Parathyroid adenoma (tissue), 2 donors: Measurements from ENCODE around the gene DDB1.

Experiments
- H2AFZ ChIP-seq: fragments of 300-600 bp; sonication (generic); one replicate; pipeline ENCODE4 v1.7.0; 2017; ENCODE audit warnings: antibody characterized with exemption, mild to moderate bottlenecking
- H3K27ac ChIP-seq: fragments of 300-600 bp; sonication (generic); one replicate; pipeline ENCODE4 v1.7.0; 2017
- H3K27me3 ChIP-seq: fragments of 300-600 bp; sonication (generic); one replicate; pipeline ENCODE4 v1.7.0; 2017; ENCODE audit warnings: low read length; ENCODE audit not compliant: control insufficient read depth, insufficient read depth
- H3K36me3 ChIP-seq: fragments of 300-600 bp; sonication (generic); one replicate; pipeline ENCODE4 v1.7.0; 2017; ENCODE audit warnings: low read length; ENCODE audit not compliant: control insufficient read depth, insufficient read depth
- H3K4me1 ChIP-seq: fragments of 300-600 bp; sonication (generic); one replicate; pipeline ENCODE4 v1.7.0; 2017; ENCODE audit warnings: control low read depth
- H3K4me2 ChIP-seq: fragments of 300-600 bp; sonication (generic); one replicate; pipeline ENCODE4 v1.7.0; 2017; ENCODE audit warnings: low read length
- H3K4me3 ChIP-seq: fragments of 300-600 bp; sonication (generic); one replicate; pipeline ENCODE4 v1.7.0; 2017; ENCODE audit warnings: low read depth, low read length
- H3K79me2 ChIP-seq: fragments of 300-600 bp; sonication (generic); one replicate; pipeline ENCODE4 v1.7.0; 2017; ENCODE audit warnings: control low read depth
- H3K9ac ChIP-seq: fragments of 300-600 bp; sonication (generic); one replicate; pipeline ENCODE4 v1.7.0; 2017; ENCODE audit warnings: mild to moderate bottlenecking
- H3K9me3 ChIP-seq: fragments of 300-600 bp; sonication (generic); one replicate; pipeline ENCODE4 v1.7.0; 2017; ENCODE audit warnings: low read length; ENCODE audit not compliant: control insufficient read depth
- TF ChIP-seq, protein P1 (sequence below): fragments of 300-600 bp; sonication (generic); IDR thresholded peaks from one replicate; pipeline ENCODE4 v1.7.0; 2017; ENCODE audit warnings: antibody characterized with exemption, mild to moderate bottlenecking
- donor health status: primary hyperparathyroidism.

DDB1 gene

DNA sequence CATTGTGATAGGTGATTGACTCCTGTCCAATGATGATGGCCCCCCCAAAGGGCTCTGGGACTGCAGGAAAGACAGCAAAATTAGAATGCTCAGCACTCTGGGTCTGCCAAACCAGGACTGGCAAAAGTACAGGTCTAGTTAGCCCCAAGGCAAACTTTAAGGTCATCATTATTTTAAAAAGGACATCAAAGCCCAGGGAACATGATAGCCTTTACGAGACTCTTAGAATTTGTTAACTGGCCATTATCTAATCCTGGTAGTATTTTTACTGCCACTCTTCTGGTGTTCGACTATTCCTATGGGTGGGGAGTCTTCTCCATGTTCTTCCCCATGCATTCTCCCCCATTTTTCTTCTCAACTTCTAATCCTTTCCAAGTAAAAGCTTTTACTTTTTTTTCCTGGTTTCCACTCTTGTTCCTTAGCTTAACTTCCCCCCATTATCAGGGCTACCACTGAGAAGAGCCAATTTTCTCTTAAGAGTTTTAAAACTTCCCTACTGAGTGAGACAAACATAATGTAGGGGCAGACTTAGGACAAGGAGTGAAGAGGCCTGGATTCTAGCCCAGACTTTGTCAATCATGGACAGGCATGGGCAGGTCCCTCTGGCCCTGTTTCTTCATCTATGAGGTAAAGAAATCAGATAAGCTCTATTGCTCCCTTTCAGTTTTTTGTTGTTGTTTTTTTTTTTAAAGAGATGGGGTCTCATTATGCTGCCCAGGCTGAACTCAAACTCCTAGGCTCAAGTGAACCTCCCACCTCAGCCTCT is 7.1 kb downstream of the DDB1 start:
- peaks cover 6% of the 10 kb centered on the region for H3K4me1 ChIP-seq
- no peak overlapping the region for H3K27ac ChIP-seq
- no peak overlapping the region for H2AFZ ChIP-seq
- H3K4me2 ChIP-seq, result no peak overlapping the region
- no peak overlapping the region for H3K4me3 ChIP-seq
- no peaks in the 10 kb centered on the region for H3K9me3 ChIP-seq
- H3K9ac ChIP-seq, result no peak overlapping the region
- no peaks in the 10 kb centered on the region for H3K36me3 ChIP-seq
- peaks cover 38% of the 10 kb centered on the region for H3K79me2 ChIP-seq
- TF ChIP-seq, protein P1, sequence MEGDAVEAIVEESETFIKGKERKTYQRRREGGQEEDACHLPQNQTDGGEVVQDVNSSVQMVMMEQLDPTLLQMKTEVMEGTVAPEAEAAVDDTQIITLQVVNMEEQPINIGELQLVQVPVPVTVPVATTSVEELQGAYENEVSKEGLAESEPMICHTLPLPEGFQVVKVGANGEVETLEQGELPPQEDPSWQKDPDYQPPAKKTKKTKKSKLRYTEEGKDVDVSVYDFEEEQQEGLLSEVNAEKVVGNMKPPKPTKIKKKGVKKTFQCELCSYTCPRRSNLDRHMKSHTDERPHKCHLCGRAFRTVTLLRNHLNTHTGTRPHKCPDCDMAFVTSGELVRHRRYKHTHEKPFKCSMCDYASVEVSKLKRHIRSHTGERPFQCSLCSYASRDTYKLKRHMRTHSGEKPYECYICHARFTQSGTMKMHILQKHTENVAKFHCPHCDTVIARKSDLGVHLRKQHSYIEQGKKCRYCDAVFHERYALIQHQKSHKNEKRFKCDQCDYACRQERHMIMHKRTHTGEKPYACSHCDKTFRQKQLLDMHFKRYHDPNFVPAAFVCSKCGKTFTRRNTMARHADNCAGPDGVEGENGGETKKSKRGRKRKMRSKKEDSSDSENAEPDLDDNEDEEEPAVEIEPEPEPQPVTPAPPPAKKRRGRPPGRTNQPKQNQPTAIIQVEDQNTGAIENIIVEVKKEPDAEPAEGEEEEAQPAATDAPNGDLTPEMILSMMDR, result no peak
- H3K27me3 ChIP-seq, result no peaks in the 10 kb centered on the region

DNA sequence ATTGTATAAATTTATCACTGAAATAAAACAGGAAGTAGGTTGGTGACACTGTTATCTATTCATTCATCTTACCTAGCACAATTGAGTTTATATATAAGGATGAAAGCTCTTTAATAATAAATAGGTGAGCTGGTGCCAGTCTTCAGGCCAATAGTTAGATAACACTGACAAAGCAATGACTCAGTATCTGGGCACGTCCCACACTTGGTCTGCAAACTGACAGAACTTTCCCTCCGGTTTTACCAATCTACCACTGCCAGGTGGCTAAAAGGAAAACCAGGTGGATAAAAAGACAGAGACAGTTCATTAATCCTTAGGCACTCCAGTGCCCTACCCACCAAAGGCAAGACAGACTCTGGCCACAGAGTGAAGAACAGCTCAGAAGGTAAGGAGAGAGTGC is 17.6 kb downstream of the DDB1 start:
- Histone ChIP-seq H3K9me3 (no peaks in the 10 kb centered on the region), H2AFZ (no peak overlapping the region), H3K27ac (no peak overlapping the region), H3K79me2 (no peaks in the 10 kb centered on the region), H3K4me1 (no peaks in the 10 kb centered on the region), H3K4me2 (no peak overlapping the region), H3K36me3 (no peaks in the 10 kb centered on the region), H3K9ac (no peak overlapping the region), H3K4me3 (no peak overlapping the region), H3K27me3 (no peaks in the 10 kb centered on the region)
- TF ChIP-seq, protein P1, result no peak

DNA sequence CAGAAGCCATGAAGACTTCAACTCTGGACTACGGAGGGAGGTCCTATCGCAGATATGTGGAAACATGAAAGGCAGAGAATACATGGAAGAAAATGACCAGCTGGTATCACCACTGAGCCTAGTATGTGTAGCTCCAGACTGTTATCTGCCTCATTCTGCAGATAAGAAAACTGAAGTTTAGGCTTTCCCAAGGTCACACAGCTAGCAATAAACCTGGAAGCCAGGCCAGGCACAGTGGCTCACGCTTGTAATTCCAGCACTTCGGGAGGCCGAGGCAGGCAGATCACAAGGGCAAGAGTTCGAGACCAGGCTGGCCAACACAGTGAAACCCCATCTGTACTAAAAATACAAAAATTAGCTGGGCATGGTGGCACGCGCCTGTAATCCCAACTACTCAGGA is 22.2 kb downstream of the DDB1 start:
- Histone ChIP-seq H3K36me3 (no peaks in the 10 kb centered on the region), H3K9ac (no peak overlapping the region), H2AFZ (no peak overlapping the region), H3K4me3 (no peak overlapping the region), H3K4me2 (no peak overlapping the region), H3K27me3 (no peaks in the 10 kb centered on the region), H3K79me2 (no peaks in the 10 kb centered on the region), H3K27ac (no peak overlapping the region), H3K9me3 (no peaks in the 10 kb centered on the region), H3K4me1 (peaks cover 4% of the 10 kb centered on the region)
- TF ChIP-seq, protein P1, result no peak

DNA sequence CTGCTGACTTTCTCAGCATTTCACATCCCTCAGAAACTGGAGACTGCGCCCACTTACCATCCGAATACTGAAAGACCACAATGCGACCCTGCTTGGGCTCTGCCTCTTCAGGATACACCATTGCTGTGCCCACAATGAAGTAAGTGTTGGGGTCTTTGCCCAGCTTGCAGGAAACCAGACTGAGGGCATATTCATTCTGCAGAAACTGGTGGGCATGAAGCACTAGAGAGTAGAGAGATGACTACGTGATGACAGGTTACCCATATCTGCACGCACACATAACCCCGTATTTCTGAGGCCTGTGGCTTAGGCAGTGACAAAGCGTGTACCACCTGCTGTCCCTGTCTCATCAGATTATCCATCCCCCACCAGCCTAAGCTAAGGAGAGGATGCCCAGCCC is 23.2 kb downstream of the DDB1 start:
- no peak overlapping the region for H3K27ac ChIP-seq

More for the DNA sequence above, 23.2 kb downstream of the DDB1 start:
- no peak overlapping the region for H3K4me2 ChIP-seq
- peaks cover 4% of the 10 kb centered on the region for H3K4me1 ChIP-seq
- no peak overlapping the region for H3K4me3 ChIP-seq
- no peaks in the 10 kb centered on the region for H3K27me3 ChIP-seq
- H3K9me3 ChIP-seq, result no peaks in the 10 kb centered on the region
- TF ChIP-seq, protein P1, result no peak
- H2AFZ ChIP-seq, result no peak overlapping the region
- H3K79me2 ChIP-seq, result no peaks in the 10 kb centered on the region
- H3K9ac ChIP-seq, result no peak overlapping the region
- no peaks in the 10 kb centered on the region for H3K36me3 ChIP-seq
